ENCODE measurements around the gene IGF2BP2. TPM values are rescaled to one million over a fixed set of nuclear protein-coding genes. Genes with fewer than 3 reads are reported as not detected.

Gene IGF2BP2
- total RNA-seq, 4 donors from 2014 or later: 5.4 to 7.9 (median 6.2) TPM

GRCh38 chr3:185726254-185726967, 98.4 kb downstream of the IGF2BP2 start:
- peaks cover 0 to 5% (median 2%) of the 10 kb centered on the region in 4 donors for H3K9me3 ChIP-seq
- no peak overlapping the region for H3K27ac ChIP-seq (replicated peaks in 1 of 4)
- 87% methylated on average over 6 of the region's 6 CpGs for WGBS
- H3K4me1 ChIP-seq: no peaks in the 10 kb centered on the region
- intact Hi-C loops (cut with DNase I): no loop called here
- no peaks in the 10 kb centered on the region for H3K36me3 ChIP-seq
- H3K27me3 ChIP-seq: peaks cover 0 to 4% (median 0%) of the 10 kb centered on the region in 4 donors
- TF ChIP-seq POLR2A (IDR thresholded peaks at IDR 0.05; ENCODE audit: low read depth): no peak
- no peak for TF ChIP-seq EP300 (IDR thresholded peaks at IDR 0.05)
- no peak for DNase-seq (ENCODE audit: extremely low spot score)
- H3K4me3 ChIP-seq: no peak overlapping the region

- WGBS: 83% methylated on average over 3 of the region's 3 CpGs
- H3K36me3 ChIP-seq: no peaks in the 10 kb centered on the region
- H3K27ac ChIP-seq (replicated peaks in 1 of 4): no peak overlapping the region
- H3K9me3 ChIP-seq: peaks cover 0 to 5% (median 2%) of the 10 kb centered on the region in 4 donors
- H3K4me1 ChIP-seq: no peaks in the 10 kb centered on the region
- no peaks in the 10 kb centered on the region for H3K27me3 ChIP-seq
- H3K4me3 ChIP-seq: no peak overlapping the region
- DNase-seq (ENCODE audit: extremely low spot score): no peak
- intact Hi-C loops (cut with DNase I): no loop called here
- TF ChIP-seq EP300 (IDR thresholded peaks at IDR 0.05): no peak
- TF ChIP-seq CTCF (IDR thresholded peaks at IDR 0.05): no peak
- TF ChIP-seq POLR2AphosphoS5 (IDR thresholded peaks at IDR 0.05): no peak
- TF ChIP-seq POLR2A (IDR thresholded peaks at IDR 0.05; ENCODE audit: low read depth): no peak
Observed at GRCh38 chr3:185724761-185725160, 100.1 kb downstream of the IGF2BP2 start.

GRCh38 chr3:185724251-185724650, 100.6 kb downstream of the IGF2BP2 start:
- Histone ChIP-seq H3K9me3 (peaks cover 0 to 5% (median 2%) of the 10 kb centered on the region in 4 donors), H3K27ac (replicated peaks in 1 of 4) (no peak overlapping the region), H3K4me3 (no peak overlapping the region), H3K4me1 (no peaks in the 10 kb centered on the region), H3K27me3 (no peaks in the 10 kb centered on the region), H3K36me3 (no peaks in the 10 kb centered on the region)
- WGBS: 93% methylated on average over 3 of the region's 3 CpGs
- TF ChIP-seq CTCF (IDR thresholded peaks at IDR 0.05) (no peak), POLR2AphosphoS5 (IDR thresholded peaks at IDR 0.05) (no peak), EP300 (IDR thresholded peaks at IDR 0.05) (no peak), POLR2A (IDR thresholded peaks at IDR 0.05; ENCODE audit: low read depth) (no peak)
- intact Hi-C loops (cut with DNase I): no loop called here
- no peak for DNase-seq (ENCODE audit: extremely low spot score)

GRCh38 chr3:185722881-185723280, 102.0 kb downstream of the IGF2BP2 start:
- intact Hi-C loops (cut with DNase I): no loop called here
- no peaks in the 10 kb centered on the region for H3K4me1 ChIP-seq
- peaks cover 0 to 5% (median 2%) of the 10 kb centered on the region in 4 donors for H3K9me3 ChIP-seq
- H3K36me3 ChIP-seq: no peaks in the 10 kb centered on the region
- H3K4me3 ChIP-seq: no peak overlapping the region
- TF ChIP-seq POLR2AphosphoS5 (IDR thresholded peaks at IDR 0.05) (no peak), POLR2A (IDR thresholded peaks at IDR 0.05; ENCODE audit: low read depth) (no peak), EP300 (IDR thresholded peaks at IDR 0.05) (no peak), CTCF (IDR thresholded peaks at IDR 0.05) (no peak)
- 82% methylated on average over 5 of the region's 5 CpGs for WGBS
- no peak overlapping the region for H3K27ac ChIP-seq (replicated peaks in 1 of 4)
- DNase-seq (ENCODE audit: extremely low spot score): no peak
- H3K27me3 ChIP-seq: no peaks in the 10 kb centered on the region

GRCh38 chr3:185721970-185722369, 102.9 kb downstream of the IGF2BP2 start:
- H3K27ac ChIP-seq (replicated peaks in 1 of 4): no peak overlapping the region
- intact Hi-C loops (cut with DNase I): no loop called here
- H3K4me3 ChIP-seq: no peak overlapping the region
- H3K36me3 ChIP-seq: no peaks in the 10 kb centered on the region
- H3K9me3 ChIP-seq: peaks cover 0 to 5% (median 2%) of the 10 kb centered on the region in 4 donors
- peaks cover 0 to under 1% (median 0%) of the 10 kb centered on the region in 4 donors for H3K4me1 ChIP-seq
- H3K27me3 ChIP-seq: no peaks in the 10 kb centered on the region
- no peak for TF ChIP-seq POLR2A (IDR thresholded peaks at IDR 0.05; ENCODE audit: low read depth)
- TF ChIP-seq CTCF (IDR thresholded peaks at IDR 0.05): no peak
- TF ChIP-seq EP300 (IDR thresholded peaks at IDR 0.05): no peak
- no peak for TF ChIP-seq POLR2AphosphoS5 (IDR thresholded peaks at IDR 0.05)
- 91% methylated on average over 3 of the region's 3 CpGs for WGBS
- no peak for DNase-seq (ENCODE audit: extremely low spot score)
